ENCODE data around the gene MLPH. TPM values are rescaled to one million over a fixed set of nuclear protein-coding genes. Genes with fewer than 3 reads are reported as not detected.

MLPH gene
- polyA plus RNA-seq, 12 donors: 0.43 to 3.0 (median 0.83) TPM; not detected in 2

DNA sequence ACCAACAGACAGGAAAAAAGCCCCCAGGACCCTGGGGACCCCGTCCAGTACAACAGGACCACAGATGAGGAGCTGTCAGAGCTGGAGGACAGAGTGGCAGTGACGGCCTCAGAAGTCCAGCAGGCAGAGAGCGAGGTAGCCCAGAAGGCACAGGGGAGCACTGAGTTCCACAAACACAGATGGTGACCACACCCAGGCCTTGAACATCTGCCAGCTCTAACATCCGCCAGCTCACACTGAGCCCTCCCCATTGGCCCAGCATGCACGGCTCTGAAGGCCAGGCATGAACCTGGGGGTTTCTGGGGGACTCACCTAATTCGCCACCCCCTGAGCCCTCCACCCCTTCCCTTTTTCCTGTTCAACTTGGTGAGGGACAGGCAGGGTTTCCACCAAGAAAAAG lies 53.8 kb downstream of the MLPH start:
- DNase-seq: peak; percentile 66

DNA sequence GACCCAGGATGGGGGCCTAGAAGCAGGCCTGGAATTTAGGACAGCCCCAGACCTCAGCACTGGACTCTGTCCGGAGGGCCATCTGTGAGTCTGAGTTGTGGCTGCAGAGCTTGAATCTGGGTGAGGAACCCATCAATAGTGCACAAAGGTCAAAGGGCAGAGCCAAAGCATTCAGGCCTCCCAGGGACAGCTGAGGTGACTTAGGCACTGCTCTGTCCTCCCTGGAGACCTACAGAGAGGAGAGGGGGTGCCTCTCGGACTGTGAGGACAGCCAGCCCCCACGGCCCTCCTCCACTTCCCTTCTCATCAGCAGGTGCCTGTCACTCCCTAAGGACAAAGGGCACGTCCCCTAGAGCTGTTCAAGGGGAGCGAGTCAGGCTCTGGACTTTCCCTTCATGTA lies 54.2 kb downstream of the MLPH start:
- no peak for DNase-seq

DNA sequence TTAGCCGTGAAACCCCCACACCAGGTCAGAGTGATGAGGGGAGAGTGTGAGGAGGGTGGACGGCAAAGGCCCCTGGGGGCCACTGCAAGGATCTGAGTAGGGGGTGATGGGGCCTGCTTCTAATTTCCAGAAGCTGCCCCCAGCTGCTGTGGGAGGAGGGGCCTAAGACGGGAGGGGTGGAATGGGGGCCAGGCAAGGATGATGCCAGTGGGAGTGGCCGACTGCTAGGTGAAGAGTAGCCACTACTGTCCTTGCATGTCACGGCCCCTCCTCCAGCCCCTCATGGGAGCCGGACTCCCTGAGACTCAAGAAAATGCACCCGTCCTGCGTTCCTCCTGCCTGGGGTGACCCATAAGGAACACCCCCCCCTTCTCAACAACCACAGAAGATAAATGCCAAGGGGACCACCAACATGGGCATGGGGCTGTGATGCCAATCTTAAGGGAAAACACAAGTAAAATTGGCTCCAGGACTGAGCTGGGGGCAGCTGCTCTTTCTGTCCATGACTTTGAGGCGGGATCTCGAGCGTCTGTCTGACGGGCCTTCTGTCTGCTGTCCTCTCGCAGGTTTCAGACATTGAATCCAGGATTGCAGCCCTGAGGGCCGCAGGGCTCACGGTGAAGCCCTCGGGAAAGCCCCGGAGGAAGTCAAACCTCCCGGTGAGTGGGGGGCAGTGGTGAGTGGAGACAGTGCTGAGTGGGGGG lies 55.1 kb downstream of the MLPH start:
- no peak for DNase-seq

DNA sequence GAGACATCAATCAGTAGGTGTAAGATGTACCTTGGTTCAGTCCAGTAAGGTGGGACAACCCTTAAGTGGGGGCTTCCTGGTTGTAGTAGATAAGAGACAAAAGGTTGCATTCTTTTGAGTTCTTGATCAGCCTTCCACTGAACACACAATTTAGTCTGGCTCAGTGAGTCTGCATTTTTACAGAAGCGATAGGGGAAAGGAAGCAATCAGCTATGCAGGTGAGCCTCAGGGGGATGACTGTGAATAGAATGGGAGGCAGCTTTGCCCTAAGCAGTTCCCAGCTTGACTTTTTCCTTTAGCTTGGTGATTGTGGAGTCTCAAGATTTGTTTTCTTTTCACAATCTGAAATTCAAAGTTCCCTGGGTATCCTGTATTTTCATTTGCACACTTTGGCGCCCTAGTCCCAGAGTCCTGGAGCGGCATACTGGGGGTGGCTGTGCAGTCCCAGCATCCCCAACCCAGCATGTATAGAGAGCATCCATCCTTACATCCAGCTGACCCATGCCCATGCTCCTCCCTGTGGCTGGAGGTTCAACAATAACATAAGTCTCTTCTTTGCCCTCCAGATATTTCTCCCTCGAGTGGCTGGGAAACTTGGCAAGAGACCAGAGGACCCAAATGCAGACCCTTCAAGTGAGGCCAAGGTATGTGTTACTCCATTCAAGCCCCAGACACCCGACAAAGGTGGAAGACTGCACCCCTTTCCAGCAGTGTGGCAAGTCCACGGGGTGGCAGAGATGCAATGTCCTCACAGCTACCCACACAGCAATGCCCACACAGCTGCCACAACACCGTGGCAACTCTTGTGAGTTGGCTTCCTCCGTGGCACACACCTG lies 59.2 kb downstream of the MLPH start:
- no peak for DNase-seq

DNA sequence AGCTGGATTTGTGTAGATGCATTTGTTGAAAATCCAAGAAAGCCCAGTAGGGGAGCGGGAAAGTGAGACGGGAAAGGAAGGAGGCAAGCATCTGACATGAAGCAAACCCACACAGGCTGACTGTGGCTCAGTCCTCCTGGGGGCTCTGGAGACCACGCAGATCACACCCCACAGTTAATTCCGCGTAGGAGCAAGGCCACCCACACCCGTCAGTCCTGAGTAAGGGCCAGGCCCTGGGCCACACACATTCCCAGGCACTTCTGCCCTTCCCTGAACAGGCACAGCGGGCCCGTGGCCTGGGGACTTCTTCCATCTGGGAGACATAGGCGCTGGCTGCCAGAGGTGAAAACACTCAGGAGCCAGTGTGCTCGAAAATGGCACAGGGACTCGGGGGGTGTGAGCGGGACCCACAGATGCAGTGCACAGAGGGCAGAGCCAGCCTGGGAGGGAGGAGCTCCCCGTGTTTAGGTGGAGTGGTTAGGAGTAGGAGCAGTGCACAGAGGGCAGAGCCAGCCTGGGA lies 59.9 kb downstream of the MLPH start:
- no peak for DNase-seq

DNA sequence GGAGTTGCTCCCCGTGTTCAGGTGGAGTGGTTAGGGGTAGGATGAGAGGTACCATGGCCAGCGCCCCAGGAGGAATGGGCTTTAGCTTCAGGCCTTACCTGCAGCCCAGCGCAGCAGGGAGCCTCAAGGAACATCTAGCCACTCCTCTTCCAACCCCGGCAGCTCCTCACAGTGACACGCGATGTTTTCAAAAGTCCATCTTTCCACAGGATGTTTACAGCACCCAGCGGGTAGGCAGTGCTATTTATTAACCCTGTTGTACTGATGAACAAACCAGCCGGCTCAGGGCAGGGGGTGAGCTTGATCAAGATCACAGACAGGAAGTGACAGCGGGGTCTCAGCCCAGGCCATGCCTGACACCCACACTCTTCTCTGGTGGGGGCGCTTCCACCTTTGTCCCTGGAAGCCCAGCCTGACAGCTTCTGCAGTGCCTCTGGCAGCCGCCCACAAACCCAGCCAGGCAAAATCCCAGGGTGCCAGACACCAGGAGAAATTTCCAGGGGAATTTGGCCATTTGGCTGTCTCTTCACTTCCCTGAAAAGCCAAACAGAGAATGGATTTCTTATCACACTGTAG lies 60.9 kb downstream of the MLPH start:
- DNase-seq: no peak

DNA sequence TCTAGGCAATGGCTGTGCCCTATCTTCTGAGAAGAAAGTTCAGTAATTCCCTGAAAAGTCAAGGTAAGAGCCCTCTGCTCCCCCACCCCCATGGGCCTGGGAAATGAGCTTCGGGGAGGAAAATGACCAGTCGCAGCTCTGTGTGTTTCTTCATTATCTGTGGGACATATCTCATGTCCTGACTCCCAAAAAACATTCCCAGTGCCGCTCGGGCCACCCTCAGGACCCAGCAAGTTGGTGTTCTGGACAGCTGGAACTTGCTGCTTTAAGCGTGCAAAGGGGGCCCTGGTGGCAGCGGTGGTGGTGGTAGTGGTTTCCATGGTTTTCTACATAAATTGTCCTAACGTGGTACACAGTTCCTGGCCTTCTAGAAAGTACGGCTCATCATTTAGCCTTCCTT lies 62.2 kb downstream of the MLPH start:
- no peak for DNase-seq

DNA sequence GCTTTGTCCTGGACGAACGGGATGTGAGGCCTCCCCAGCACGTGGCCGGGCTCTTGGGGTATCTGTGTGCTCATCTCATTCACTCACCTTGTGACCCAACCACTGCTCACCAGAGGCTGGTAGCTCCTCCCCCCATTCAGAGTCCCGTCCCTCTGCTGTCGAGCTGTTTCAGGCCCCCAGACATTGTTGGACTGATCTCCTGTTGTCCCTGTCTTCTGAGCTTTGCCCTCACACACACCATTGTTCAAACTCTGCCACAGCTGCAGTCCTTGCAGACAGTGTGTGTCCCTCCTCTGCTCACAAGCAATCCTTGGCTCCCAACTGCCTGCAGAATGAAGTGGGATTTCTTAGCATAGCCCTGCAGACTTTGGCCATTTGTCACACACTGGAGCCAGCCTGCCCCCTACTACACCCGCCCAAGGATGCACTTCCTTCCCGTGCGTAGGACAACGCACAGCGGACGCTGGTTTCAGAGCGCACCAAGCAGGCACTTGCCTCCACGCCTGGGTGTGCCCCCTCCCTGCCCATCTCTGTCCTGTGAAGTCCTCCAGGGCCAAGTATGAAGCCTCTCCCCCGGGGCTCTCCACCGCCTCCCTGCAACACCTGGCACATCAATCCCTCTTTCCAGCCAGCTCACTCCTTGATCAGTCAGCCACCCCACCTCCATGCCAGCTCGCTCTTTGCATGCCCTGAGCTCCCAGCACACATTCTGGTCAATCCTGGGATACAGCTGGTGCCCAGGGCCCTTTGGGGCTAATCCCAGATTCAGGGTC lies 62.8 kb downstream of the MLPH start:
- no peak for DNase-seq

DNA sequence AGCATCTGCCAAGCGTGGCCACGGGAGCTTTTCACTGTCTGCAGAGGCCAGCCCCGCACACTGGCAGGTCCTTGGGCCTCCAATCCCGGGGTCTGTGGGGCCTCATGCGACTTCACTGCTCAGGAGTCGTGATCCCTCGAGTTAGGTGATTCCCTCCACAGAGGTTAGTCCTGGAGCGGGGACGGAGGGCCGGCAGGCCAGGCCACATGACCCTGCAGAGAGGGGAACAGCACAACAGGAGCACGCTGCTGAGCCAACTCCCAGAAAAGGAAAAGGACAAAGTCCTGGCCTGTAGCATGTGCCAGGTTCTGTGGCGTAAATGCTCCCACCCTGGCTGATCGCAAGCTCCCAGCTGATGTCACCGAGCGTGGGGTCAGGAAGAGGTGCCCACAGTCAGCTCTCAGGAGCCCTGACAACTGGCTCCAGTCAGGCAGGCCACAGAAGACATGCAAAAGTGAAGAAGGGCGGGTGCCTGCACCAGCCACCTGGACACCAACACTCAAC lies 64.1 kb downstream of the MLPH start:
- no peak for DNase-seq

DNA sequence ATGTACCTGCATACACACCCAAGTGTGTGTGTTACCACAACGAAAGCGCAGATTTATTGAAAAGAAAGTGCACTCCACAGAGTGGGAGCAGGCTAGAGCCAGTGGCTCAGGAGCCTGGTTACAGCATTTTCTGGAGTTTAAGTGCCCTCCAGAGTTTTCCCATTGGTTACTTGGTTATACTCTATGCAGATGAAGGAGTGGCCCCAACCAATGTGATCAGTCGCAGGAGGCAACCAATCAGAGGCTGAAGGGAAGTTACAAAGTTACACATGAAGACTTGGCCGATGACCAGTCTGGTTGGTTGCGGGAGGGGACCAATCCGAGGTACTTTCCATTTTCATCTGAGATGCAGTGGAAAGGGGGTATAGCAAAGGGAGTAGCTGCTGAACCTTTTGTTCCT lies 65.9 kb downstream of the MLPH start:
- DNase-seq: no peak

DNA sequence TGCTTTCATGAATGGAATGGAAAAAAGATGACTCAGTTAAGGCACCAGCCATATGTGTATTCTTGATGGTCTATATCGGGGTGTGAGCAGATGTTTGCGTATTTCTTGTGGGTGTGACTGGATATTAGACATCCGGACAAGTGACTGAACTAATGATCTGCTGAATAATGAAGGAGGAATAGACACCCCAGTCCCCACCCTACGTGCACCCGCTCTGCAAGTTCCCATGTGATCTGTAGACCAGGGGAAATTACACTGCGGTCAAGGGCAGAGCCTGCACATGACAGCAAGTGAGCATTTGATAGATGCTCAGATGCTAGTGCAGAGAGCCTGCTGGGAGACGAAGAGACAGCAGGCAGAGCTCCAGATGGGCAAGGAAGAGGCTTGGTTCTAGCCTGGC lies 66.9 kb downstream of the MLPH start:
- DNase-seq: no peak

DNA sequence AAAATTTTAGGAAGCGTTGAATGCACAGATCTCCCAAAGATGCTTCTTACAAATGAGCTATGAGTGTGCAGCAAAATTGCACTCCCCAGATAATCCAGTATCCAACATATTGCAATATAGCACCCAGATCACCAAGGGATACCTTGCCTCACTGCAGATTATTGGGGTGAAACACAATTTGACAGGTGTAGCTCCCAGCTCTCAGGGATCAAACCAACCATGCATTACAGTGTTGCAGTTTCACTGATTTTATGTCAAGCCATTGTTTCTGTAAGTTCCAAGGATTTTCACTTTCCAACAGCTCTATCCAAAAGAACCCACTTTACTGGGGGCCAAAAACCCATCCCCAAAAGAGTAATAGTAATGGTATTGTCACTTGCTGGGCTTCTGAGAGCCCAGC lies 68.5 kb downstream of the MLPH start:
- DNase-seq: no peak

DNA sequence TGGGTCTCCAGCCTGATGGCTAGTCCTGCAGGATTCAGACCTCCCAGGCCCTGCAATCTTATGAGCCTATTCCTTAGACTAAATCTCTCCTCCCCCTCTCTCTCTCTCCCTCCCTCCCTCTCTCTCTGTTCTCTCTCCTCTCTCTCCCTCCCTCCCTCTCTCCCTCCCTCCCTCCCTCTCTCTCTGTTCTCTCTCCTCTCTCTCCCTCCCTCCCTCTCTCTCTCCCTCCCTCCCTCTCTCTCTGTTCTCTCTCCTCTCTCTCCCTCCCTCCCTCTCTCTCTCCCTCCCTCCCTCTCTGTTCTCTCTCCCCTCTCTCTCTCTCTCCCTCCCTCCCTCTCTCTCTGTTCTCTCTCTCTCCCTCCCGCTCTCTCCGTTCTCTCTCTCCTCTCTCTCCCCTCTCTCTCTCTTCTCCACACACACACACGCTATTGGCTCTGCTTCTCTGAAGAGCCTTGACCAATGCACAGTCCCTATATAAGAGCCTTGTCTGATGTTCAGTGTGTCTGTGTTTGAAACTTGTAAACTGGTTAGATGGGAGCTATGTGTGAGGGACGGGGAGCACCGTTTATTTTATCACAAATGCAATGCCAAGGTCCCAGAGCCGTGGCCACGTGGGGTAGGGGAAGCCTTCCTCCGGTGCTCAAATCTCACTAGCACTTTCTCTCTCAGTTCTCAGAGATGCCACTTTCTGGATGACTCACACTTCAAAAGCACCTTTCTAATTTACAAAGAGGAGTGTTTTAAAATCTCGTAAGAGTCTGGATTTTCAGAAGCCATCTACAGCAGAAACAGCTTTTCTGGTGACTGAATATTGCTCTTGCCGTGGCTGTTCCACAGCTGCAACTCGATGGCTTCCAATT lies 70.0 kb downstream of the MLPH start:
- no peak for DNase-seq

DNA sequence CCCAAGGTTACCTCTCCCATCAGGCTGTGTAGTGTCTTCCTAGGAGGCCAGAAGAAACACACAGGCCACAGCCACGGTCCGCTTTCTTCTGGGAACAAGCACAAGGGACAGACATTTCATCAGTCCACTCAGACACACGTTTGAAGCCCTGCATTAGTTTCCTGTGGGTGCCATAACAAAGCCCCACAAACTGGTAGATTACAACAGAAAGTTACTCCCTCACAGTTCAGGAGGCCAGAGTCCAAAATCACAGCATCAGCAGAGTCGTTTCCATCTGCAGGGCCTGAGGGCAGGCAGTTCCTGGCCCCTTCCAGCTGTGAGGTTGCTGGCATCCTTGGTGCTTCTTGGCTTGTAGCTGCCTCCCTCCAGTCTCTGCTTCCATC lies 70.6 kb downstream of the MLPH start:
- no peak for DNase-seq

DNA sequence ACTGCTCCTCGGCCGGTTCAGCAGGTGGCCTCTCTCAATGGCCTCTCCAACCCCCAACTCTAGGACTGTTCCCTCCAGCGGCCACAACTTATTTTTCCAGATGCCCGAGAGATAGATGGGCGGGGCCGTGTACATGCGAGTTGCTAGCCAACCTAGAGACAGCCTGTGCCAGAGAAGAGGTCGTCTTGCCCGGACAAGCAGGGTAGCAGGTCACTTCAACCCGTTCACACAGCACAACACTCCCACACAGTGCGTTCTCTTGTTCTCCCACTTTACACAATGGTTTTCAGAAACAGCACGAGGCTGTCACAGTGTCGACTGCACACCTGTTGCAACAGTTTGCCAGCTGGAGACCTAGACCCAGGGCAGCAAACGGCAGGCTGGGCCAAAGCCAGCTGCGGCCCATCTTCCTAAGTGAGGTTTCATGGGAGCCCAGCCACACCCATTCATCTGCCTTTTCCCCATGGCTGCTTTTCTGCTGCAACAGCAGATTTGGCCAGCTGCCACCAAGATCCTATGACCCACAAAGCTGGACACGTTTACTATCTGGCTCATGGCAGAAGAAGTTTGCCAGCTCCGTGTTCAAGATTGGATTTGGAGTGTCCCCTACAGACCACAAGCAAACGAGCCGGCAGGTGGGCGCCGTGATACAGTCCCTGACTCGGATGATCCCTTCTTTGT lies 72.0 kb downstream of the MLPH start:
- DNase-seq: peak; percentile 56

DNA sequence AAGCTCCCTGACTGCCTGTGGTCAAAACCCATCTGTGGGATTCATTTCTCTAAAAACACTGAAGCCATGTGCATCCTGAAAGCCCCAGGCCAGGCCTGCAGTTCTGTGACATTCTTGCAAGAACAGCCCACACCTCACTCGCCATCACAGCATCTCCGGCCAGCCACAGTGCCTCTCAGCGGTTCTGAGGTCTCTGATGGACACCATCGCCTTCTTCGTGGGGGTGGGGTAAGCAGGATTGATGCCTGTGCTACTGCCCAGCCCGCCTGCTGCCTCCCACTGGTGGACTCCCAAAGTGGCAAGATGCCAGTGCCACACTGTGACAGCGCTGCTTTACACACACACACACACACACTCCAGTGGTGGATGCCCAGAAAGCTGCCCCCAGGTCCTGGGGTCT lies 74.2 kb downstream of the MLPH start:
- DNase-seq: no peak

DNA sequence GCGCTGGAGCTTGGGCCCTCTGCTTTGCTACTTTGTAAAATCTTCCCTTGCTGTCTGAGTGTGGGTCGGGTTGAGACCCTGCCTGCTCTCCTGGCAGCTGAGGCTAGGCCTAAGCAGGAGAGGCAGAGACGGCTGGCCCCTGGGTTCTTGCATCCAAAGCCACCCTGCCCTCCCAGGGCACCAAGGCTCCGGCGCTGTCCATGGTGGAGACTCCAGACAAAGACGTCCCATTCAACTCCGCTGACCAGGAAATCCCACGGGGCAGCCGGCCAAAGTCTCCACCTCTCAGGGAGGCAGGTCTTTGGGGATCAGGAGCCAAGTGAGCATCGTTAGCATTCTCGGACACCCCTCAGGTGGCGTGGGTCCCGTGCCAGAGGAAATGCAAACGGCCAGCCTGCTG lies 76.8 kb downstream of the MLPH start:
- no peak for DNase-seq

DNA sequence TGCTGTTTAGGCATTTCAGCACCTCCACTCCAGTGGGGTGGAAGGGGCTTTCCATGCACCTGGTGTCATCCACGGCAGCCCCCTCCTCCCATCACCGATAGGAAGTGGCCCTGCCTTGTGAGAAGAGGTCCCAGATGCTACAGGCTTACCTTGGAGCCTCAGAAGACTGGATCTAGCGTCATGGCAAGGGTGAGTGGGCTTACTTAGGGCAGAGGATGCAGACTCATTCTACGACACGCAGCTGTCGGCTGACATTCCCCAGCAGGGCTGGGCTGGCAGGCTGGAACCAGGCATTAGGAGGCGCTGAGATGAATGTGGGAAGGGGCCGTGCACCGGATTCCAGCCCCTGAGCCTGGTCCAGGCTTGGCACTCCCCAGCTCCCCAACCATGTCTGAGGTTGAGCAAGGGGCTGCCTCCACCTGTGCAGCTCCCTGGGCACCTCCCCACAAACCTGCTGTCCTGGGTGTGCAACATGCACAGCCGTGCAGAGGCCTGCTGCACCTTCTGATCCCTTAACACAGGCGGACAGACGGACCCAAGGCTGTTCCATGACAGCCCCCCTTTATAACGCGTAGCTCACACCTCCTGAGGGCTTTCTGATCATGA lies 77.6 kb downstream of the MLPH start:
- no peak for DNase-seq

DNA sequence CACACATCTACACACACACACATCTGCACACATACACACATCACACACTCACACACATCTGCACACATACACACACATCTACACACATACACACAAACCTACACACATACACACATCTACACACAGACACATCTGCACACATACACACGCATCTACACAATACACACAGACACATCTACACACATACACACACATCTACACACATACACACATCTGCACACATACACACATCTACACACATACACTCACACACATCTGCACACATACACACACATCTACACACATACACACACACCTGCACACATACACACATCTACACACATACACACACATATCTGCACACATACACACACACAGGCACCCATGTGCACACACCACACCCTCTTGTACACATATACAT lies 78.9 kb downstream of the MLPH start:
- no peak for DNase-seq
